Uterus (tissue), 3 donors: ENCODE results near the gene LASP1NB.

Experiments
- DNase-seq, 2 donors: peaks; one replicate each; pipeline ENCODE4 v3.0.0-alpha.2; 2019 to 2020
- H3K27ac ChIP-seq, 2 donors: fragments of 200-600 bp; sonication (generic); 1 replicate in 1 of 2; 2 replicates in 1 of 2; pipeline ENCODE4 v1.5.1; 2016 to 2018
- H3K27me3 ChIP-seq, 2 donors: fragments of 200-600 bp; sonication (generic); one replicate each; pipeline ENCODE4 v1.5.1; 2018 to 2019; ENCODE audit warnings: control low read depth in 1 of 2
- H3K36me3 ChIP-seq, 2 donors: fragments of 200-600 bp; sonication (generic); one replicate each; pipeline ENCODE4 v1.5.1; 2019; ENCODE audit warnings: control low read depth in 1 of 2
- H3K4me1 ChIP-seq, 2 donors: fragments of 200-600 bp; sonication (generic); one replicate each; pipeline ENCODE4 v1.5.1; 2018 to 2019; ENCODE audit warnings: control low read depth in 1 of 2
- H3K4me3 ChIP-seq, 2 donors: fragments of 200-600 bp; sonication (generic); 1 replicate in 1 of 2; 2 replicates in 1 of 2; pipeline ENCODE4 v1.5.1; 2018 to 2019; ENCODE audit warnings: mild to moderate bottlenecking in 1 of 2
- H3K9me3 ChIP-seq, 2 donors: fragments of 200-600 bp; sonication (generic); one replicate each; pipeline ENCODE4 v1.5.1; 2019; ENCODE audit warnings: control low read depth in 1 of 2
- CTCF ChIP-seq, 4 experiments: fragments of 200-600 bp in 2 of 4; fragments of 450-650 bp in 2 of 4; sonication (generic) in 2 of 4; IDR thresholded peaks; one replicate each; pipeline ENCODE4 v1.5.1; 2016 to 2019; ENCODE audit warnings: antibody characterized with exemption in 4 of 4, mild to moderate bottlenecking in 2 of 4, moderate library complexity in 1 of 4
- POLR2A ChIP-seq, 2 donors: fragments of 450-650 bp; IDR thresholded peaks; one replicate each; pipeline ENCODE4 v1.6.1; 2016; ENCODE audit warnings: antibody characterized with exemption in 2 of 2, mild to moderate bottlenecking in 1 of 2, moderate library complexity in 1 of 2
- intact Hi-C: fragments of 100-400 bp; cut with DNase I; formaldehyde crosslinking; loops from one replicate; pipeline ENCODE4 v1.15.1; 2023; ENCODE audit warnings: low total_unique reads
- donor health status: DM: yes; HTN: yes; CAD: no.

LASP1NB gene

GRCh38 chr17:38883592-38884526, 41.6 kb upstream of the LASP1NB start:
- intact Hi-C loops, result no loop called here

GRCh38 chr17:38885044-38885727, 40.2 kb upstream of the LASP1NB start:
- H3K4me1 ChIP-seq, result peaks cover 26 to 37% of the 10 kb centered on the region in 2 donors
- no peak overlapping the region for H3K4me3 ChIP-seq

More at GRCh38 chr17:38883592-38884526, 41.6 kb upstream of the LASP1NB start:
- no peak overlapping the region for H3K4me3 ChIP-seq
- H3K4me1 ChIP-seq, result peaks cover 35 to 40% of the 10 kb centered on the region in 2 donors
- no peaks in the 10 kb centered on the region for H3K9me3 ChIP-seq
- no peak for DNase-seq
- H3K36me3 ChIP-seq, result no peaks in the 10 kb centered on the region
- no peaks in the 10 kb centered on the region for H3K27me3 ChIP-seq
- TF ChIP-seq POLR2A (IDR thresholded peaks at IDR 0.05), result no peak
- H3K27ac ChIP-seq, result peak overlapping the region; percentile 65 to 75

GRCh38 chr17:38885728-38886642, 39.4 kb upstream of the LASP1NB start:
- TF ChIP-seq POLR2A (IDR thresholded peaks at IDR 0.05) (no peak), CTCF (IDR thresholded peaks at IDR 0.05) (no peak)
- H3K9me3 ChIP-seq, result no peaks in the 10 kb centered on the region
- DNase-seq, result peak in 1 of 2 donors; percentile 22
- intact Hi-C loops, result no loop called here
- no peaks in the 10 kb centered on the region for H3K36me3 ChIP-seq
- peak overlapping the region; percentile 15 to 29 for H3K27ac ChIP-seq
- H3K4me1 ChIP-seq, result peaks cover 20 to 31% of the 10 kb centered on the region in 2 donors
- no peaks in the 10 kb centered on the region for H3K27me3 ChIP-seq
- no peak overlapping the region for H3K4me3 ChIP-seq

More at GRCh38 chr17:38885044-38885727, 40.2 kb upstream of the LASP1NB start:
- Histone ChIP-seq H3K27ac (peak overlapping the region in 1 of 2 donors; percentile 29), H3K36me3 (no peaks in the 10 kb centered on the region), H3K27me3 (no peaks in the 10 kb centered on the region), H3K9me3 (no peaks in the 10 kb centered on the region)
- TF ChIP-seq POLR2A (IDR thresholded peaks at IDR 0.05) (no peak), CTCF (IDR thresholded peaks at IDR 0.05) (no peak)
- no peak for DNase-seq
- intact Hi-C loops, result no loop called here

GRCh38 chr17:38886643-38887010, 38.8 kb upstream of the LASP1NB start:
- Histone ChIP-seq H3K9me3 (no peaks in the 10 kb centered on the region), H3K27me3 (no peaks in the 10 kb centered on the region), H3K27ac (no peak overlapping the region), H3K4me1 (peaks cover 13 to 25% of the 10 kb centered on the region in 2 donors), H3K4me3 (no peak overlapping the region), H3K36me3 (no peaks in the 10 kb centered on the region)
- DNase-seq, result no peak
- intact Hi-C loops, result no loop called here
- no peak for TF ChIP-seq POLR2A (IDR thresholded peaks at IDR 0.05)
- TF ChIP-seq CTCF (IDR thresholded peaks at IDR 0.05), result no peak

- no peaks in the 10 kb centered on the region for H3K36me3 ChIP-seq
- H3K4me1 ChIP-seq, result peaks cover 6 to 29% of the 10 kb centered on the region in 2 donors
- no peaks in the 10 kb centered on the region for H3K9me3 ChIP-seq
- no peak for TF ChIP-seq CTCF (IDR thresholded peaks at IDR 0.05)
- no peak for TF ChIP-seq POLR2A (IDR thresholded peaks at IDR 0.05)
- intact Hi-C loops, result no loop called here
- no peaks in the 10 kb centered on the region for H3K27me3 ChIP-seq
- H3K27ac ChIP-seq, result no peak overlapping the region
- DNase-seq, result no peak
- H3K4me3 ChIP-seq, result no peak overlapping the region
Measured at GRCh38 chr17:38888842-38889241, 36.6 kb upstream of the LASP1NB start.
